ENCODE data around the gene PSME3. TPM values are rescaled to one million over a fixed set of nuclear protein-coding genes. Genes with fewer than 3 reads are reported as not detected.

The PSME3 gene
- polyA plus RNA-seq (ENCODE audit: insufficient read length in 4 of 4), result 100 to 1,000 TPM in 2 of 4 donors, 10 to 100 TPM in 2; 92.6 to 111 (median 99.4) TPM

GRCh38 chr17:42832934-42833766 is at the start of gene PSME3:
TSS of gene PSME3 (plus strand) at chr17:42833397. CDS start at chr17:42833632, 235 bp downstream.
- DNase-seq (ENCODE audit: low read depth in 4 of 4, low spot score in 2 of 4), result peak; percentile 76 to 87 (median 80)

GRCh38 chr17:42783791-42784138 is 49.4 kb upstream of the PSME3 start:
- DNase-seq (ENCODE audit: low read depth in 4 of 4, low spot score in 2 of 4), result no peak

- DNase-seq (ENCODE audit: low read depth in 4 of 4, low spot score in 2 of 4), result no peak
Observed at GRCh38 chr17:42784409-42784808, 48.8 kb upstream of the PSME3 start.

- no peak for DNase-seq (ENCODE audit: low read depth in 4 of 4, low spot score in 2 of 4)
Observed at GRCh38 chr17:42784811-42785592, 48.2 kb upstream of the PSME3 start.

GRCh38 chr17:42787266-42787665 is 45.9 kb upstream of the PSME3 start:
- DNase-seq (ENCODE audit: low read depth in 4 of 4, low spot score in 2 of 4), result no peak

GRCh38 chr17:42791948-42792347 is 41.2 kb upstream of the PSME3 start:
- no peak for DNase-seq (ENCODE audit: low read depth in 4 of 4, low spot score in 2 of 4)

- no peak for DNase-seq (ENCODE audit: low read depth in 4 of 4, low spot score in 2 of 4)
Observed at GRCh38 chr17:42792545-42792944, 40.7 kb upstream of the PSME3 start.

- no peak for DNase-seq (ENCODE audit: low read depth in 4 of 4, low spot score in 2 of 4)
Observed at GRCh38 chr17:42795061-42795460, 38.1 kb upstream of the PSME3 start.

GRCh38 chr17:42795465-42795864 is 37.7 kb upstream of the PSME3 start:
- no peak for DNase-seq (ENCODE audit: low read depth in 4 of 4, low spot score in 2 of 4)

- no peak for DNase-seq (ENCODE audit: low read depth in 4 of 4, low spot score in 2 of 4)
Observed at GRCh38 chr17:42796066-42796758, 37.0 kb upstream of the PSME3 start.

- DNase-seq (ENCODE audit: low read depth in 4 of 4, low spot score in 2 of 4), result no peak
Observed at GRCh38 chr17:42797067-42798007, 35.9 kb upstream of the PSME3 start.

GRCh38 chr17:42798011-42798382 is 35.2 kb upstream of the PSME3 start:
- DNase-seq (ENCODE audit: low read depth in 4 of 4, low spot score in 2 of 4), result no peak

GRCh38 chr17:42798383-42799380 is 34.5 kb upstream of the PSME3 start, which contains the start of the genes CNTD1 and COA3:
TSS of gene CNTD1 (plus strand) at chr17:42798861. CDS start at chr17:42799068, 207 bp downstream.
TSS of gene COA3 (minus strand) at chr17:42798704. CDS start at chr17:42798681, 23 bp downstream.
- DNase-seq (ENCODE audit: low read depth in 4 of 4, low spot score in 2 of 4), result peak in 2 of 4 donors; percentile 80 to 82

GRCh38 chr17:42803074-42803883 is 29.9 kb upstream of the PSME3 start:
- no peak for DNase-seq (ENCODE audit: low read depth in 4 of 4, low spot score in 2 of 4)

- DNase-seq (ENCODE audit: low read depth in 4 of 4, low spot score in 2 of 4), result no peak
Observed at GRCh38 chr17:42804918-42805367, 28.3 kb upstream of the PSME3 start.

GRCh38 chr17:42806249-42806648 is 26.9 kb upstream of the PSME3 start:
- DNase-seq (ENCODE audit: low read depth in 4 of 4, low spot score in 2 of 4), result no peak

GRCh38 chr17:42809250-42809649 is 23.9 kb upstream of the PSME3 start:
- no peak for DNase-seq (ENCODE audit: low read depth in 4 of 4, low spot score in 2 of 4)
